ENCODE results near the gene PAX7.

PAX7 gene

GRCh38 chr1:18631496-18632217 lies 1.0 kb downstream of the PAX7 start:
- H3K9ac ChIP-seq (ENCODE audit: low read length), result no peak overlapping the region
- H3K9me3 ChIP-seq (ENCODE audit: low read length), result no peaks in the 10 kb centered on the region
- H3K36me3 ChIP-seq (ENCODE audit: insufficient read depth, low read length), result no peaks in the 10 kb centered on the region
- no peak for TF ChIP-seq CTCF (IDR thresholded peaks at IDR 0.05; ENCODE audit: low read length)
- no peak overlapping the region for H3K27ac ChIP-seq (ENCODE audit: low read depth, low read length, poor library complexity, severe bottlenecking)
- no peaks in the 10 kb centered on the region for H3K27me3 ChIP-seq (ENCODE audit: insufficient read depth, low read length)
- no peaks in the 10 kb centered on the region for H3F3A ChIP-seq (ENCODE audit: insufficient read depth, low read length)
- no peaks in the 10 kb centered on the region for H3K4me1 ChIP-seq (ENCODE audit: insufficient read depth, low read length, severe bottlenecking)
- no peak overlapping the region for H3K4me2 ChIP-seq (ENCODE audit: low read length)
- no peak overlapping the region for H2AFZ ChIP-seq (ENCODE audit: low read length)
- no peaks in the 10 kb centered on the region for H4K20me1 ChIP-seq (ENCODE audit: insufficient read depth, low read length)
- H3K79me2 ChIP-seq (ENCODE audit: insufficient read depth, low read length), result no peaks in the 10 kb centered on the region
- no peak overlapping the region for H3K4me3 ChIP-seq (ENCODE audit: low read depth, low read length, poor library complexity, severe bottlenecking)
- no peaks in the 10 kb centered on the region for H3K9me2 ChIP-seq (ENCODE audit: low read depth, low read length)

DNA sequence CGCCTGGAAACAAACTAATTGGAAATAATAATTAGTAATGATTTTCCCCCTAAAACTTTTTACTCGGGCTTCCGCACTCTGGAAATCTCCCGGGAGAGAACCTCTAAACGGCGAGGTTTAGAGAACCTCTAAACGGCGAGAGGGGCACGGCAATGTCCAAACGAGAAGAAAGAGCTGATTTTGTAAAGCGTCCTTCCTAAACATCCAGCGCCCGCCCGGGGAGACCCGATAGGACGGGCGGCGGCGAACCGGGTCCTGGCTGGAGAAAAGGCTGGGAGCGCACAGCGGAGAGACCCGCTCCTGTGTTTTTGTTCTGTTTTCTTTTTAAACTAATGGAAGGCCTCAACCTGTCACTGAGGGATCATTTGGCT lies 1.6 kb downstream of the PAX7 start:
- no peak overlapping the region for H2AFZ ChIP-seq (ENCODE audit: low read length)
- H3K9ac ChIP-seq (ENCODE audit: low read length), result no peak overlapping the region
- H3K27me3 ChIP-seq (ENCODE audit: insufficient read depth, low read length), result no peaks in the 10 kb centered on the region
- H3K9me3 ChIP-seq (ENCODE audit: low read length), result no peaks in the 10 kb centered on the region
- H3K27ac ChIP-seq (ENCODE audit: low read depth, low read length, poor library complexity, severe bottlenecking), result no peak overlapping the region
- no peaks in the 10 kb centered on the region for H3F3A ChIP-seq (ENCODE audit: insufficient read depth, low read length)
- TF ChIP-seq CTCF (IDR thresholded peaks at IDR 0.05; ENCODE audit: low read length), result no peak
- TF ChIP-seq EZH2 (IDR thresholded peaks at IDR 0.05; ENCODE audit: borderline replicate concordance, low read length), result no peak
- H3K4me3 ChIP-seq (ENCODE audit: low read depth, low read length, poor library complexity, severe bottlenecking), result no peak overlapping the region
- no peaks in the 10 kb centered on the region for H3K36me3 ChIP-seq (ENCODE audit: insufficient read depth, low read length)
- no peaks in the 10 kb centered on the region for H4K20me1 ChIP-seq (ENCODE audit: insufficient read depth, low read length)
- H3K4me2 ChIP-seq (ENCODE audit: low read length), result no peak overlapping the region
- no peaks in the 10 kb centered on the region for H3K9me2 ChIP-seq (ENCODE audit: low read depth, low read length)
- no peaks in the 10 kb centered on the region for H3K79me2 ChIP-seq (ENCODE audit: insufficient read depth, low read length)
- no peaks in the 10 kb centered on the region for H3K4me1 ChIP-seq (ENCODE audit: insufficient read depth, low read length, severe bottlenecking)

GRCh38 chr1:18632783-18633421 lies 2.3 kb downstream of the PAX7 start:
- Histone ChIP-seq H3F3A (ENCODE audit: insufficient read depth, low read length) (no peaks in the 10 kb centered on the region), H3K4me2 (ENCODE audit: low read length) (no peak overlapping the region), H2AFZ (ENCODE audit: low read length) (no peak overlapping the region), H3K9me3 (ENCODE audit: low read length) (no peaks in the 10 kb centered on the region), H3K27ac (ENCODE audit: low read depth, low read length, poor library complexity, severe bottlenecking) (no peak overlapping the region), H3K36me3 (ENCODE audit: insufficient read depth, low read length) (no peaks in the 10 kb centered on the region), H3K4me3 (ENCODE audit: low read depth, low read length, poor library complexity, severe bottlenecking) (no peak overlapping the region), H3K4me1 (ENCODE audit: insufficient read depth, low read length, severe bottlenecking) (no peaks in the 10 kb centered on the region), H3K9ac (ENCODE audit: low read length) (no peak overlapping the region), H3K79me2 (ENCODE audit: insufficient read depth, low read length) (no peaks in the 10 kb centered on the region), H3K27me3 (ENCODE audit: insufficient read depth, low read length) (no peaks in the 10 kb centered on the region), H3K9me2 (ENCODE audit: low read depth, low read length) (no peaks in the 10 kb centered on the region), H4K20me1 (ENCODE audit: insufficient read depth, low read length) (no peaks in the 10 kb centered on the region)
- no peak for TF ChIP-seq CTCF (IDR thresholded peaks at IDR 0.05; ENCODE audit: low read length)
- TF ChIP-seq EZH2 (IDR thresholded peaks at IDR 0.05; ENCODE audit: borderline replicate concordance, low read length), result no peak
